ENCODE data around the gene SMIM14. TPM values are rescaled to one million over a fixed set of nuclear protein-coding genes. Genes with fewer than 3 reads are reported as not detected.
A peak's percentile ranks its signal among the peaks of the same experiment; 100 is the strongest.
"Not testable (repeated sequence)": the region's sequence is repeated elsewhere in the genome, so short reads cannot be mapped to it uniquely, and the experiment has no call there.

SMIM14 gene
- total and polyA plus RNA-seq, 9 of the 15 experiments (the other 6 are each of a cell fraction or from before 2014, with no cell fraction given), result 0.98 to 3.7 (median 2.2) TPM

DNA sequence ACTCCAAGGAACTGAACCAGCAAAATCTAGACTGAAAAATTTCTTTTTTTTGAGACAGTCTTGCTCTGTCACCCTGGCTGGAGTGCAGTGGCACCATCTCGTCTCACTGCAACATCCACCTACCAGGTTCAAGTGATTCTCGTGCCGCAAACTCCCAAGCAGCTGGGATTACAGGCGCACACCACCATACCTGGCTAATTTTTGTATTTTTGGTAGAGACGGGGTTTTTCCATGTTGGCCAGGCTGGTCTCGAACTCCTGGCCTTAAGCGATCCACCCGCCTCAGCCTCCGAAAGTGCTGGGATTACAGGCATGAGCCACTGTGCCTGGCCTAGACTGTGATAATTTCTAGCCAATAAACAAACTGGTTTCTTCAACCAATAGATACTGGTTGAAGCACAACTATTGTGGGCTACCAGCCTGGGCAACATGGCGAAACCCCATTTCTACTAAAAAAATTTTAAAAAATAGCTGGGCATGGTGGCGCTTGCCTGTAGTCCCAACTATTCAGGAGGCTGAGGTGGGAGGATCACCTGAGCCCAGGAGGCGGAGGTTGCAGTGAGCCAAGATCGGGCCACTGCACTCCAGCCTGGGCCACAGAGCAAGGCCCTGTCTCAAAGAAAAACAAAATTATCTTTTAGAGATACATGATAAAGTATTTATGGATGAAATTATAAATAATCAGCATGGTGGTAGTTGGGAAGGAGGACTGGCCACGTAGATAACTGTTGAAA is 122.8 kb downstream of the SMIM14 start:
- POLR2A ChIA-PET, result interaction anchor here (1.0 to 1.7 kb wide), 3 partner anchors 9 to 12 kb away, joined by 3 to 6 read pairs (median 4); partner anchors contain the start of gene UGDH
- H4K20me1 ChIP-seq (replicated peaks; ENCODE audit: control insufficient read depth, insufficient read depth, low read length); H2AFZ ChIP-seq (ENCODE audit: low read depth, low read length); FAIRE-seq; H3K79me2 ChIP-seq (ENCODE audit: control insufficient read depth, insufficient read depth, low read length); H3K9me1 ChIP-seq (ENCODE audit: control insufficient read depth, insufficient read depth, low read length); H3K27me3 ChIP-seq (ENCODE audit: control insufficient read depth in 2 of 2, insufficient read depth in 2 of 2, low read length in 2 of 2); DNase-seq (ENCODE audit: extremely low read depth in 1 of 4, low spot score in 3 of 4); H3K4me2 ChIP-seq (ENCODE audit: insufficient read depth, low read length); H3K4me1 ChIP-seq (replicated peaks in 1 of 2; ENCODE audit: control insufficient read depth in 2 of 2, insufficient read depth in 2 of 2, low read length in 2 of 2); H3K4me3 ChIP-seq; BruUV-seq (replicated peaks); in situ Hi-C loops (cut with MboI); intact Hi-C loops (cut with micrococcal nuclease); CTCF ChIA-PET (ENCODE audit: low intra/inter-chr PET ratio); H3K9ac ChIP-seq (ENCODE audit: insufficient read depth in 1 of 2, low read depth in 2 of 2, low read length in 2 of 2); ATAC-seq; H3K9me3 ChIP-seq (replicated peaks; ENCODE audit: control insufficient read depth, insufficient read depth, low read depth, low read length): not testable (repeated sequence)
- Histone ChIP-seq H3K27ac (ENCODE audit: extremely low read depth, low read depth, low read length) (peak overlapping the region; percentile 75; the same call in 1 of the 3 replicates), H3K36me3 (ENCODE audit: control insufficient read depth, insufficient read depth, low read length) (peaks cover 16% of the 10 kb centered on the region; the same call in 2 of the 3 replicates)
- TF ChIP-seq, protein P1, sequence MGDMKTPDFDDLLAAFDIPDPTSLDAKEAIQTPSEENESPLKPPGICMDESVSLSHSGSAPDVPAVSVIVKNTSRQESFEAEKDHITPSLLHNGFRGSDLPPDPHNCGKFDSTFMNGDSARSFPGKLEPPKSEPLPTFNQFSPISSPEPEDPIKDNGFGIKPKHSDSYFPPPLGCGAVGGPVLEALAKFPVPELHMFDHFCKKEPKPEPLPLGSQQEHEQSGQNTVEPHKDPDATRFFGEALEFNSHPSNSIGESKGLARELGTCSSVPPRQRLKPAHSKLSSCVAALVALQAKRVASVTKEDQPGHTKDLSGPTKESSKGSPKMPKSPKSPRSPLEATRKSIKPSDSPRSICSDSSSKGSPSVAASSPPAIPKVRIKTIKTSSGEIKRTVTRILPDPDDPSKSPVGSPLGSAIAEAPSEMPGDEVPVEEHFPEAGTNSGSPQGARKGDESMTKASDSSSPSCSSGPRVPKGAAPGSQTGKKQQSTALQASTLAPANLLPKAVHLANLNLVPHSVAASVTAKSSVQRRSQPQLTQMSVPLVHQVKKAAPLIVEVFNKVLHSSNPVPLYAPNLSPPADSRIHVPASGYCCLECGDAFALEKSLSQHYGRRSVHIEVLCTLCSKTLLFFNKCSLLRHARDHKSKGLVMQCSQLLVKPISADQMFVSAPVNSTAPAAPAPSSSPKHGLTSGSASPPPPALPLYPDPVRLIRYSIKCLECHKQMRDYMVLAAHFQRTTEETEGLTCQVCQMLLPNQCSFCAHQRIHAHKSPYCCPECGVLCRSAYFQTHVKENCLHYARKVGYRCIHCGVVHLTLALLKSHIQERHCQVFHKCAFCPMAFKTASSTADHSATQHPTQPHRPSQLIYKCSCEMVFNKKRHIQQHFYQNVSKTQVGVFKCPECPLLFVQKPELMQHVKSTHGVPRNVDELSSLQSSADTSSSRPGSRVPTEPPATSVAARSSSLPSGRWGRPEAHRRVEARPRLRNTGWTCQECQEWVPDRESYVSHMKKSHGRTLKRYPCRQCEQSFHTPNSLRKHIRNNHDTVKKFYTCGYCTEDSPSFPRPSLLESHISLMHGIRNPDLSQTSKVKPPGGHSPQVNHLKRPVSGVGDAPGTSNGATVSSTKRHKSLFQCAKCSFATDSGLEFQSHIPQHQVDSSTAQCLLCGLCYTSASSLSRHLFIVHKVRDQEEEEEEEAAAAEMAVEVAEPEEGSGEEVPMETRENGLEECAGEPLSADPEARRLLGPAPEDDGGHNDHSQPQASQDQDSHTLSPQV (IDR thresholded peaks at IDR 0.05), result peak; percentile 22; the same call in 1 of the 2 replicates
- WGBS (ENCODE audit: insufficient coverage, low coverage, missing lambda C conversion rate), result 95% methylated on average over 14 of the region's 14 CpGs

Measured in K562 (cell line).